ENCODE results near the gene FRMD5. TPM values are rescaled to one million over a fixed set of nuclear protein-coding genes. Genes with fewer than 3 reads are reported as not detected.

The FRMD5 gene
- total and polyA plus RNA-seq, 2 donors from 2014 or later = 0.32 to 0.41 TPM

- Histone ChIP-seq H3K36me3 (ENCODE audit: control insufficient read depth in 2 of 3, insufficient read depth in 3 of 3, low read length in 3 of 3) (no peaks in the 10 kb centered on the region), H3K27ac (ENCODE audit: low read depth in 2 of 2, low read length in 2 of 2) (no peak overlapping the region), H3K4me3 (ENCODE audit: low read length in 3 of 3) (no peak overlapping the region), H3K27me3 (ENCODE audit: control insufficient read depth, insufficient read depth, low read length) (no peaks in the 10 kb centered on the region), H3K9me3 (ENCODE audit: control insufficient read depth in 2 of 3, insufficient read depth in 1 of 3, low read length in 3 of 3) (no peaks in the 10 kb centered on the region), H3K4me1 (ENCODE audit: control insufficient read depth in 2 of 3, insufficient read depth in 2 of 3, low read depth in 1 of 3, low read length in 3 of 3) (no peaks in the 10 kb centered on the region), H3K9ac (ENCODE audit: low read length in 3 of 3) (no peak overlapping the region)
- no peak for TF ChIP-seq CTCF (IDR thresholded peaks at IDR 0.05; ENCODE audit: borderline replicate concordance, extremely low read depth, insufficient read depth)
- intact Hi-C loops (cut with DNase I) = no loop called here
- DNase-seq = no peak
- FAIRE-seq = no peak
Observed at GRCh38 chr15:44153352-44153751, 41.7 kb downstream of the FRMD5 start.

GRCh38 chr15:44149224-44149623 lies 45.8 kb downstream of the FRMD5 start:
- no peaks in the 10 kb centered on the region for H3K36me3 ChIP-seq (ENCODE audit: control insufficient read depth in 2 of 3, insufficient read depth in 3 of 3, low read length in 3 of 3)
- TF ChIP-seq CTCF (IDR thresholded peaks at IDR 0.05; ENCODE audit: borderline replicate concordance, extremely low read depth, insufficient read depth) = no peak
- H3K27me3 ChIP-seq (ENCODE audit: control insufficient read depth, insufficient read depth, low read length) = no peaks in the 10 kb centered on the region
- H3K9me3 ChIP-seq (ENCODE audit: control insufficient read depth in 2 of 3, insufficient read depth in 1 of 3, low read length in 3 of 3) = no peaks in the 10 kb centered on the region
- DNase-seq = no peak
- no peaks in the 10 kb centered on the region for H3K4me1 ChIP-seq (ENCODE audit: control insufficient read depth in 2 of 3, insufficient read depth in 2 of 3, low read depth in 1 of 3, low read length in 3 of 3)
- intact Hi-C loops (cut with DNase I) = no loop called here
- FAIRE-seq = no peak
- no peak overlapping the region for H3K4me3 ChIP-seq (ENCODE audit: low read length in 3 of 3)
- H3K9ac ChIP-seq (ENCODE audit: low read length in 3 of 3) = no peak overlapping the region
- no peak overlapping the region for H3K27ac ChIP-seq (ENCODE audit: low read depth in 2 of 2, low read length in 2 of 2)

GRCh38 chr15:44148580-44148979 lies 46.5 kb downstream of the FRMD5 start:
- no peaks in the 10 kb centered on the region for H3K36me3 ChIP-seq (ENCODE audit: control insufficient read depth in 2 of 3, insufficient read depth in 3 of 3, low read length in 3 of 3)
- no peak overlapping the region for H3K27ac ChIP-seq (ENCODE audit: low read depth in 2 of 2, low read length in 2 of 2)
- FAIRE-seq (no peak), DNase-seq (no peak)
- intact Hi-C loops (cut with DNase I) = no loop called here
- TF ChIP-seq CTCF (IDR thresholded peaks at IDR 0.05; ENCODE audit: borderline replicate concordance, extremely low read depth, insufficient read depth) = no peak
- no peak overlapping the region for H3K9ac ChIP-seq (ENCODE audit: low read length in 3 of 3)
- no peaks in the 10 kb centered on the region for H3K27me3 ChIP-seq (ENCODE audit: control insufficient read depth, insufficient read depth, low read length)
- H3K4me3 ChIP-seq (ENCODE audit: low read length in 3 of 3) = no peak overlapping the region
- no peaks in the 10 kb centered on the region for H3K4me1 ChIP-seq (ENCODE audit: control insufficient read depth in 2 of 3, insufficient read depth in 2 of 3, low read depth in 1 of 3, low read length in 3 of 3)
- H3K9me3 ChIP-seq (ENCODE audit: control insufficient read depth in 2 of 3, insufficient read depth in 1 of 3, low read length in 3 of 3) = no peaks in the 10 kb centered on the region

GRCh38 chr15:44147636-44148035 lies 47.4 kb downstream of the FRMD5 start:
- no peak for FAIRE-seq
- no peaks in the 10 kb centered on the region for H3K9me3 ChIP-seq (ENCODE audit: control insufficient read depth in 2 of 3, insufficient read depth in 1 of 3, low read length in 3 of 3)
- no peak for TF ChIP-seq CTCF (IDR thresholded peaks at IDR 0.05; ENCODE audit: borderline replicate concordance, extremely low read depth, insufficient read depth)
- H3K4me3 ChIP-seq (ENCODE audit: low read length in 3 of 3) = no peak overlapping the region
- DNase-seq = no peak
- intact Hi-C loops (cut with DNase I) = no loop called here
- no peaks in the 10 kb centered on the region for H3K36me3 ChIP-seq (ENCODE audit: control insufficient read depth in 2 of 3, insufficient read depth in 3 of 3, low read length in 3 of 3)
- no peaks in the 10 kb centered on the region for H3K4me1 ChIP-seq (ENCODE audit: control insufficient read depth in 2 of 3, insufficient read depth in 2 of 3, low read depth in 1 of 3, low read length in 3 of 3)
- no peak overlapping the region for H3K9ac ChIP-seq (ENCODE audit: low read length in 3 of 3)
- H3K27me3 ChIP-seq (ENCODE audit: control insufficient read depth, insufficient read depth, low read length) = no peaks in the 10 kb centered on the region
- no peak overlapping the region for H3K27ac ChIP-seq (ENCODE audit: low read depth in 2 of 2, low read length in 2 of 2)
